A673 (cell line): Measurements from ENCODE around the gene TBX4. TPM values are rescaled to one million over a fixed set of nuclear protein-coding genes. Genes with fewer than 3 reads are reported as not detected.

Experiments
- BruUV-seq: library from RNA; stranded (reverse); fragments of 400-500 nt; replicated peaks from 2 replicates; lab custom pipeline; 2021; lab: Mats Ljungman, UMichigan
- CTCF ChIA-PET: fragments of 300-600 bp; sonication (Branson Sonifier 250); formaldehyde crosslinking; loops from one replicate; lab custom pipeline; 2022; ENCODE audit warnings: antibody characterized with exemption; lab: Charles Lee
- POLR2A ChIA-PET: fragments of 300-600 bp; sonication (Branson Sonifier 250); formaldehyde crosslinking; loops from one replicate; lab custom pipeline; 2022; ENCODE audit warnings: antibody characterized with exemption; ENCODE audit not compliant: low non-redundant PET; lab: Charles Lee
- DNase-seq: peaks from one replicate; pipeline ENCODE4 v3.0.0-alpha.2; 2015; ENCODE audit warnings: low spot score
- H3K27ac ChIP-seq: fragments of 200-600 bp; sonication (generic); 2 replicates; pipeline ENCODE4 v1.5.1; 2016; ENCODE audit warnings: mixed run types, low read depth, mild to moderate bottlenecking, mixed read lengths, antibody characterized with exemption, low read length; ENCODE audit not compliant: poor library complexity, severe bottlenecking
- H3K27me3 ChIP-seq: fragments of 200-600 bp; sonication (generic); replicated peaks from 2 replicates; pipeline ENCODE4 v1.6.1; 2017; ENCODE audit warnings: mixed run types, low read depth, mild to moderate bottlenecking, mixed read lengths, antibody characterized with exemption, low read length; ENCODE audit not compliant: insufficient read depth, poor library complexity
- H3K36me3 ChIP-seq: fragments of 200-600 bp; sonication (generic); 2 replicates; pipeline ENCODE4 v1.6.1; 2016; ENCODE audit warnings: mixed run types, mild to moderate bottlenecking, mixed read lengths, antibody characterized with exemption, low read length; ENCODE audit not compliant: insufficient read depth, poor library complexity, severe bottlenecking
- H3K4me1 ChIP-seq: fragments of 200-600 bp; sonication (generic); 2 replicates; pipeline ENCODE4 v1.6.1; 2017; ENCODE audit warnings: mixed run types, mild to moderate bottlenecking, mixed read lengths, antibody characterized with exemption, low read length; ENCODE audit not compliant: insufficient read depth, poor library complexity, severe bottlenecking
- H3K4me3 ChIP-seq: fragments of 200-600 bp; sonication (generic); 2 replicates; pipeline ENCODE4 v1.5.1; 2016; ENCODE audit warnings: low read depth, mixed run types, mild to moderate bottlenecking, mixed read lengths, low read length; ENCODE audit not compliant: poor library complexity, severe bottlenecking
- H3K9me3 ChIP-seq: fragments of 200-600 bp; sonication (generic); 2 replicates; pipeline ENCODE4 v1.6.1; 2016; ENCODE audit warnings: mixed run types, low read depth, mild to moderate bottlenecking, mixed read lengths, antibody characterized with exemption, low read length; ENCODE audit not compliant: poor library complexity, severe bottlenecking
- EZH2 ChIP-seq: fragments of 200-600 bp; sonication (generic); IDR thresholded peaks from 2 replicates; pipeline ENCODE4 v1.6.1; 2017; ENCODE audit warnings: borderline replicate concordance, low read depth, mild to moderate bottlenecking, mixed read lengths, antibody characterized with exemption, low read length; ENCODE audit not compliant: poor library complexity, severe bottlenecking
- intact Hi-C: fragments of 100-400 bp; cut with micrococcal nuclease; formaldehyde crosslinking; loops from one replicate; pipeline ENCODE4 v1.10.0; 2022; ENCODE audit not compliant: unreplicated experiment
- total RNA-seq: library from RNA; stranded (reverse); gene quantifications from 2 replicates; pipeline ENCODE4 v1.2.3, GENCODE V29; 2021
- TF ChIP-seq, protein P1 (sequence below): fragments of 300-800, 200-600 bp; sonication (generic); conservative IDR thresholded peaks from 2 replicates; pipeline ENCODE4 v1.5.1; 2017; ENCODE audit warnings: low read depth, mild to moderate bottlenecking, antibody characterized with exemption, low read length, moderate library complexity, mixed read lengths

The TBX4 gene
- total RNA-seq, 1 experiment from 2014 or later, result not detected

DNA sequence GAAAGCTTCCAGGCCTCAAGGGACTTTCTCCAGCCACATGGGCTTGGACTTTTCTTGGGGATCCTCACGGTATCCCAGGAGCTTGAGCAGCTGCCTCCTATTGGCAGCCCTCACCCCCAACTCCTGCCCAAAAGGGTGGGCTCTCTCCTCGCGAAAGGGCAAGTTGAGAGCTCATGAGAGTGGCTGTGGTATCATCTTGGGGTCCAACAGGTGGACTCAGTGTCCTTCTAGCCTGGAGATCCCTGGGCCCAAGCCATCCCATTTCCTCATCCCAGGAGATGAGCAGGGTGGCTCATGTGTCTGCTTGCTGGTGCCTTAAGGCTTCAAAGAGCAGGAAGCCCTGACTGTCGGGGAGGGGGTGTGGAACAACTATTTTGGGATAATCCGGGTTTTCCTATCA, 17.7 kb downstream of the TBX4 start:
- TF ChIP-seq, protein P1, sequence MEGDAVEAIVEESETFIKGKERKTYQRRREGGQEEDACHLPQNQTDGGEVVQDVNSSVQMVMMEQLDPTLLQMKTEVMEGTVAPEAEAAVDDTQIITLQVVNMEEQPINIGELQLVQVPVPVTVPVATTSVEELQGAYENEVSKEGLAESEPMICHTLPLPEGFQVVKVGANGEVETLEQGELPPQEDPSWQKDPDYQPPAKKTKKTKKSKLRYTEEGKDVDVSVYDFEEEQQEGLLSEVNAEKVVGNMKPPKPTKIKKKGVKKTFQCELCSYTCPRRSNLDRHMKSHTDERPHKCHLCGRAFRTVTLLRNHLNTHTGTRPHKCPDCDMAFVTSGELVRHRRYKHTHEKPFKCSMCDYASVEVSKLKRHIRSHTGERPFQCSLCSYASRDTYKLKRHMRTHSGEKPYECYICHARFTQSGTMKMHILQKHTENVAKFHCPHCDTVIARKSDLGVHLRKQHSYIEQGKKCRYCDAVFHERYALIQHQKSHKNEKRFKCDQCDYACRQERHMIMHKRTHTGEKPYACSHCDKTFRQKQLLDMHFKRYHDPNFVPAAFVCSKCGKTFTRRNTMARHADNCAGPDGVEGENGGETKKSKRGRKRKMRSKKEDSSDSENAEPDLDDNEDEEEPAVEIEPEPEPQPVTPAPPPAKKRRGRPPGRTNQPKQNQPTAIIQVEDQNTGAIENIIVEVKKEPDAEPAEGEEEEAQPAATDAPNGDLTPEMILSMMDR, result no peak
- TF ChIP-seq EZH2, result no peak
- POLR2A ChIA-PET, result no interaction called here
- CTCF ChIA-PET, result no interaction called here
- intact Hi-C loops, result no loop called here
- Histone ChIP-seq H3K36me3 (no peaks in the 10 kb centered on the region), H3K9me3 (no peaks in the 10 kb centered on the region), H3K27me3 (no peaks in the 10 kb centered on the region), H3K4me1 (no peaks in the 10 kb centered on the region), H3K27ac (no peak overlapping the region), H3K4me3 (no peak overlapping the region)
- BruUV-seq, result no TSS peak
- no peak for DNase-seq

DNA sequence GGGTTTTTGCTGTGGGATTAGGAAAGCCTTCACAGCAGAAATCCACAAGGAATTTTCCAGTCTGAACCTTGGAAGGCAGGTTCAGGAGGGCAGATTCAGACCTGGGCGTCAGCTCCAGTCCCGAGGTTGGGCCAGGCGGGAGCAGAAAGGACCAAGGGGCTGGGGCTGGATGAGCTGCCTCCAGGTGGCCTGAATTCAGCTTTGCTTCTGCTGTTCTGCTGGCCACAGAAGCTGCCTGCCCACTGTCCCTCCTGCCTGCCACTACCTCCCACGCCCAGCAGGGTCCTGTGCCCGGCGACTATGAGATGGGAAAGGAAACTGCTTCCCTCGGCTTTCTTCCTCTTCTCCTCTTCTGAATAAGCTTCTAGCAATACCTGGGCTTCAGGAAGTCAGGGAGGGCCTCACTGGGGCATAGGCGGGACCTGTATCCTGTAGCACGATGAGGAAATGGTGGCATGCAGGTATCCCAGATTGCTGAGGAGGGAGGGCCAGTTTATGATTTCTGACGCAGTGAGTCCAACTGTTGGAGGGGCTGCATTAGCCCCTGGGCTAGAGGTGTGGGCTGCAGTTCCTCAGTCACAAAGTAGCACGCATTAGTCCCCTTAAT, 18.4 kb downstream of the TBX4 start:
- Histone ChIP-seq H3K4me1 (no peaks in the 10 kb centered on the region), H3K36me3 (no peaks in the 10 kb centered on the region), H3K27me3 (no peaks in the 10 kb centered on the region), H3K4me3 (no peak overlapping the region), H3K27ac (no peak overlapping the region), H3K9me3 (no peaks in the 10 kb centered on the region)
- no TSS peak for BruUV-seq
- no peak for DNase-seq
- intact Hi-C loops, result no loop called here
- POLR2A ChIA-PET, result no interaction called here
- CTCF ChIA-PET, result no interaction called here
- TF ChIP-seq EZH2, result no peak
- TF ChIP-seq, protein P1, result no peak

DNA sequence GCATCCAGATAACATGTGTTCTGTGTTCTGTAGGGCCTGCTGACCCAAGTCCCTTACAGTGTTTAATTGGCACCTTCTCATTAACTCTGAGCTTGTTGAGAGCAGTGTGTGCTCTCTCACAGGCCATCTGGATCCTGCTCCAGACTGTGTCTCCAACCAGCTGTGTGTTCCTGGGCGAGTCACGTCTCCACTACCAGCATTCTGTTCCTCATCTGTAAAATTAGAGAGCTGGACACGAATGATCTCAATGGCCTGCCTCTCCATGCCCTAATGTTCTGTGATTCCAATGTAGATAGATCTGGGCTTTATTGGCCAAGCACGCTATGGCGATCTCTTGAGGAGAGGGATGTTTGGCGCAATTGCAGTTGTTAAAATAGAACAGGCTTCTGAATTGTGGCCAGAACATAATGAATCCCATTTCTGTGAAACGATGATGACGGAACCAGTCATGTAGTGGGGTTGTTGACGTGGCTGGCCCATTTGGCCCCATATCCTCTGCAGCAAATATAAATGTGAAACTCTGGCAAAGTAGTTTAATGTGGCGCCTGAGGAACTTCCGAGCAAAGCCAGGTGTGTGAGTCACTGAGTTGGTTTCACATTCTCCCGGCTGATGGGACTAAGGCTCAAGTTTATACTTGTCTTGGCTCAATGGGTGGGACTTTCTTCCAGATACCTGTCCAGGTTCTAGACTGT, 22.2 kb downstream of the TBX4 start:
- Histone ChIP-seq H3K27ac (no peak overlapping the region), H3K9me3 (no peaks in the 10 kb centered on the region), H3K4me3 (no peak overlapping the region), H3K36me3 (no peaks in the 10 kb centered on the region), H3K27me3 (no peaks in the 10 kb centered on the region), H3K4me1 (no peaks in the 10 kb centered on the region)
- TF ChIP-seq, protein P1, result no peak
- no peak for TF ChIP-seq EZH2
- ChIA-PET POLR2A (no interaction called here), CTCF (no interaction called here)
- DNase-seq, result no peak
- intact Hi-C loops, result no loop called here
- BruUV-seq, result no TSS peak
